WTC11 (cell line): ENCODE measurements around the gene FER. TPM values are rescaled to one million over a fixed set of nuclear protein-coding genes. Genes with fewer than 3 reads are reported as not detected.

Source experiments
- ATAC-seq: fragments of 200-7000 bp; cut with Tn5 transposase; 2 replicates; pipeline ENCODE4 v1.10.0; 2021; ENCODE audit warnings: mild to moderate bottlenecking, moderate library complexity
- CTCF ChIA-PET: fragments of 300-600 bp; sonication (Branson Sonifier 250); formaldehyde crosslinking; loops from one replicate; lab custom pipeline; 2021; ENCODE audit warnings: antibody characterized with exemption; lab: Charles Lee
- POLR2A ChIA-PET: fragments of 350-600 bp; sonication (Branson Sonifier 250); formaldehyde crosslinking; loops from one replicate; lab custom pipeline; 2021; ENCODE audit warnings: antibody characterized with exemption; lab: Charles Lee
- DNase-seq: peaks from one replicate; pipeline ENCODE4 v3.0.0; 2021; ENCODE audit warnings: low spot score
- H3K27ac Mint-ChIP-seq: 2 replicates; pipeline ENCODE4 v1.8.0; 2021; ENCODE audit warnings: mixed read lengths
- H3K27me3 Mint-ChIP-seq: 2 replicates; pipeline ENCODE4 v1.8.0; 2021; ENCODE audit warnings: low read depth, mild to moderate bottlenecking, moderate library complexity, mixed read lengths
- H3K36me3 Mint-ChIP-seq: 2 replicates; pipeline ENCODE4 v1.8.0; 2021; ENCODE audit warnings: mixed read lengths
- H3K4me1 Mint-ChIP-seq: 2 replicates; pipeline ENCODE4 v1.8.0; 2022; ENCODE audit warnings: mixed read lengths
- H3K4me3 Mint-ChIP-seq: 2 replicates; pipeline ENCODE4 v1.8.0; 2021; ENCODE audit warnings: mild to moderate bottlenecking, moderate library complexity, mixed read lengths
- H3K9me3 Mint-ChIP-seq: 2 replicates; pipeline ENCODE4 v1.8.0; 2021; ENCODE audit warnings: mixed read lengths
- CBFB ChIP-seq: sonication (generic); formaldehyde crosslinking; IDR thresholded peaks from 2 replicates; pipeline ENCODE4 v1.8.1; 2022; ENCODE audit warnings: mild to moderate bottlenecking, low read depth, missing genetic modification reagents
- EMX1 ChIP-seq: fragments of 250-450 bp; sonication (Bioruptor Pico); IDR thresholded peaks from 2 replicates; pipeline ENCODE4 v1.8.0; 2021; ENCODE audit warnings: mild to moderate bottlenecking
- ESRRA ChIP-seq: sonication (generic); formaldehyde crosslinking; IDR thresholded peaks from 2 replicates; pipeline ENCODE4 v1.8.1; 2022; ENCODE audit warnings: mild to moderate bottlenecking, missing genetic modification reagents, borderline replicate concordance
- FOXK1 ChIP-seq: sonication (generic); formaldehyde crosslinking; IDR thresholded peaks from 2 replicates; pipeline ENCODE4 v1.8.0; 2022; ENCODE audit warnings: mild to moderate bottlenecking, moderate library complexity, missing genetic modification reagents
- GRHL2 ChIP-seq: fragments of 250-450 bp; sonication (Bioruptor Pico); IDR thresholded peaks from 2 replicates; pipeline ENCODE4 v1.8.0; 2022; ENCODE audit warnings: mild to moderate bottlenecking, moderate library complexity; ENCODE audit not compliant: insufficient replicate concordance, severe bottlenecking
- IRF2 ChIP-seq: sonication (generic); formaldehyde crosslinking; IDR thresholded peaks from 2 replicates; pipeline ENCODE4 v1.8.0; 2022; ENCODE audit warnings: low read depth, missing genetic modification reagents, borderline replicate concordance
- MXD4 ChIP-seq: fragments of 250-450 bp; sonication (Bioruptor Pico); IDR thresholded peaks from 2 replicates; pipeline ENCODE4 v1.8.0; 2021; ENCODE audit warnings: mild to moderate bottlenecking, moderate library complexity, borderline replicate concordance
- NFYB ChIP-seq: sonication (generic); formaldehyde crosslinking; conservative IDR thresholded peaks from 2 replicates; pipeline ENCODE4 v1.8.0; 2022; ENCODE audit warnings: low read depth, missing genetic modification reagents
- NR1H2 ChIP-seq: sonication (generic); formaldehyde crosslinking; IDR thresholded peaks from 2 replicates; pipeline ENCODE4 v1.9.0; 2021; ENCODE audit warnings: mild to moderate bottlenecking, moderate library complexity, missing genetic modification reagents
- PRDM15 ChIP-seq: sonication (generic); formaldehyde crosslinking; IDR thresholded peaks from 2 replicates; pipeline ENCODE4 v1.8.0; 2022; ENCODE audit warnings: missing genetic modification reagents
- RELA ChIP-seq: sonication (generic); formaldehyde crosslinking; IDR thresholded peaks from 2 replicates; pipeline ENCODE4 v1.8.1; 2022; ENCODE audit warnings: missing genetic modification reagents, mild to moderate bottlenecking, borderline replicate concordance
- SMAD3 ChIP-seq: sonication (generic); formaldehyde crosslinking; IDR thresholded peaks from 2 replicates; pipeline ENCODE4 v1.8.0; 2022; ENCODE audit warnings: missing genetic modification reagents, mild to moderate bottlenecking, borderline replicate concordance
- TEAD1 ChIP-seq: sonication (generic); formaldehyde crosslinking; IDR thresholded peaks from 2 replicates; pipeline ENCODE4 v1.8.0; 2022; ENCODE audit warnings: mild to moderate bottlenecking, missing genetic modification reagents
- TEAD4 ChIP-seq: sonication (generic); formaldehyde crosslinking; IDR thresholded peaks from 2 replicates; pipeline ENCODE4 v1.8.0; 2022; ENCODE audit warnings: mild to moderate bottlenecking, missing genetic modification reagents
- ZBTB21 ChIP-seq: sonication (generic); formaldehyde crosslinking; IDR thresholded peaks from 2 replicates; pipeline ENCODE4 v1.8.1; 2023; ENCODE audit warnings: mild to moderate bottlenecking, missing genetic modification reagents, borderline replicate concordance
- ZNF263 ChIP-seq: sonication (generic); formaldehyde crosslinking; IDR thresholded peaks from 2 replicates; pipeline ENCODE4 v1.8.1; 2022; ENCODE audit warnings: low read depth, mild to moderate bottlenecking, moderate library complexity, missing genetic modification reagents
- ZNF317 ChIP-seq: sonication (generic); formaldehyde crosslinking; IDR thresholded peaks from 2 replicates; pipeline ENCODE4 v1.8.1; 2023; ENCODE audit warnings: low read depth, mild to moderate bottlenecking, moderate library complexity, missing genetic modification reagents, borderline replicate concordance
- total RNA-seq: library from RNA; stranded (reverse); gene quantifications from 3 replicates; pipeline ENCODE4 v1.2.3, GENCODE V29; 2021
- TF ChIP-seq, protein P1 (sequence below): sonication (generic); formaldehyde crosslinking; conservative IDR thresholded peaks from 2 replicates; pipeline ENCODE4 v1.8.1; 2022; ENCODE audit warnings: mild to moderate bottlenecking, missing genetic modification reagents
- TF ChIP-seq, protein P2 (sequence below): sonication (generic); formaldehyde crosslinking; IDR thresholded peaks from 2 replicates; pipeline ENCODE4 v1.8.1; 2023; ENCODE audit warnings: mild to moderate bottlenecking, missing genetic modification reagents
- TF ChIP-seq, protein P3 (sequence below): fragments of 250-450 bp; sonication (Bioruptor Pico); IDR thresholded peaks from 2 replicates; pipeline ENCODE4 v1.9.0; 2021; ENCODE audit warnings: mild to moderate bottlenecking
- TF ChIP-seq, protein P4 (sequence below): sonication (generic); formaldehyde crosslinking; IDR thresholded peaks from 2 replicates; pipeline ENCODE4 v1.8.1; 2022; ENCODE audit warnings: mild to moderate bottlenecking, missing genetic modification reagents, moderate library complexity, borderline replicate concordance

Gene FER
- total RNA-seq, 1 experiment from 2014 or later, result 13.8 TPM

DNA sequence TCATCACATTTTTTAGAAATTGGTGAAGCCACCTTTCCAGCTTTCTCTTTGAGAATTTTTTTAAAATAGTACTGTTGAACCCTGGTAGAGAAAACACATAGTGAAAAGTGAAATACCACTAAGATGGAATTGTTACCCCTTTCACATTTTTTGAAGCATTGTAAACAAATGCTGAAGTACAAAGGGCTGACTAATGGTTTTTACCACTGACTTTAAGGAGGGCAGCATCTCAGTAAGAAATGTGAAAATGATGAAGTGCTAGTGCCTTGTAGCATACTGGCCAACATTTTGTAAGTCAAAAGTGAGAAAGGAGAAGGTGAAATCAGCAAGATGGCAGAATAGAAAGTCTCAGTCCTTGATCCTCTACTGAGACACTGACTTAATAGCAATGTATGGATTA is 341.5 kb downstream of the FER start:
- Mint-ChIP-seq H3K36me3 (no peaks in the 10 kb centered on the region), H3K27me3 (no peaks in the 10 kb centered on the region)
- POLR2A ChIA-PET, result no interaction called here
- TF ChIP-seq ZBTB21 (CRISPR knock-in tag) (no peak), ZNF263 (CRISPR knock-in tag) (no peak), NR1H2 (CRISPR knock-in tag) (no peak)
- TF ChIP-seq, all 79 proteins: peak for 0
- DNase-seq, result no peak
- CTCF ChIA-PET, result no interaction called here
- Mint-ChIP-seq H3K27ac (no peak overlapping the region), H3K9me3 (no peaks in the 10 kb centered on the region), H3K4me3 (no peak overlapping the region), H3K4me1 (peaks cover 9% of the 10 kb centered on the region)
- no peak for ATAC-seq

GRCh38 chr5:109099081-109099480 is 351.4 kb downstream of the FER start:
- Mint-ChIP-seq H3K4me1 (no peaks in the 10 kb centered on the region), H3K9me3 (no peaks in the 10 kb centered on the region), H3K36me3 (no peaks in the 10 kb centered on the region), H3K27ac (no peak overlapping the region), H3K4me3 (no peak overlapping the region), H3K27me3 (no peaks in the 10 kb centered on the region)
- ChIA-PET CTCF (interaction anchor here (1.0 kb wide), 1 partner anchor 457 kb away, joined by 3 read pairs; no protein-coding TSS in a partner anchor), POLR2A (no interaction called here)
- ATAC-seq (no peak), DNase-seq (no peak)
- TF ChIP-seq, protein P1, sequence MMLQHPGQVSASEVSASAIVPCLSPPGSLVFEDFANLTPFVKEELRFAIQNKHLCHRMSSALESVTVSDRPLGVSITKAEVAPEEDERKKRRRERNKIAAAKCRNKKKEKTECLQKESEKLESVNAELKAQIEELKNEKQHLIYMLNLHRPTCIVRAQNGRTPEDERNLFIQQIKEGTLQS (CRISPR knock-in tag), result no peak
- TF ChIP-seq ZNF317 (CRISPR knock-in tag) (no peak), TEAD1 (CRISPR knock-in tag) (no peak), GRHL2 (CRISPR knock-in tag) (no peak), NFYB (CRISPR knock-in tag) (no peak), MXD4 (CRISPR knock-in tag) (no peak), PRDM15 (no peak), EMX1 (CRISPR knock-in tag) (no peak), FOXK1 (CRISPR knock-in tag) (no peak), RELA (no peak), IRF2 (CRISPR knock-in tag) (no peak), SMAD3 (CRISPR knock-in tag) (no peak), ESRRA (no peak), CBFB (CRISPR knock-in tag) (no peak), TEAD4 (CRISPR knock-in tag) (no peak)
- TF ChIP-seq, protein P2, sequence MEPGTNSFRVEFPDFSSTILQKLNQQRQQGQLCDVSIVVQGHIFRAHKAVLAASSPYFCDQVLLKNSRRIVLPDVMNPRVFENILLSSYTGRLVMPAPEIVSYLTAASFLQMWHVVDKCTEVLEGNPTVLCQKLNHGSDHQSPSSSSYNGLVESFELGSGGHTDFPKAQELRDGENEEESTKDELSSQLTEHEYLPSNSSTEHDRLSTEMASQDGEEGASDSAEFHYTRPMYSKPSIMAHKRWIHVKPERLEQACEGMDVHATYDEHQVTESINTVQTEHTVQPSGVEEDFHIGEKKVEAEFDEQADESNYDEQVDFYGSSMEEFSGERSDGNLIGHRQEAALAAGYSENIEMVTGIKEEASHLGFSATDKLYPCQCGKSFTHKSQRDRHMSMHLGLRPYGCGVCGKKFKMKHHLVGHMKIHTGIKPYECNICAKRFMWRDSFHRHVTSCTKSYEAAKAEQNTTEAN, result no peak
- TF ChIP-seq, protein P3, sequence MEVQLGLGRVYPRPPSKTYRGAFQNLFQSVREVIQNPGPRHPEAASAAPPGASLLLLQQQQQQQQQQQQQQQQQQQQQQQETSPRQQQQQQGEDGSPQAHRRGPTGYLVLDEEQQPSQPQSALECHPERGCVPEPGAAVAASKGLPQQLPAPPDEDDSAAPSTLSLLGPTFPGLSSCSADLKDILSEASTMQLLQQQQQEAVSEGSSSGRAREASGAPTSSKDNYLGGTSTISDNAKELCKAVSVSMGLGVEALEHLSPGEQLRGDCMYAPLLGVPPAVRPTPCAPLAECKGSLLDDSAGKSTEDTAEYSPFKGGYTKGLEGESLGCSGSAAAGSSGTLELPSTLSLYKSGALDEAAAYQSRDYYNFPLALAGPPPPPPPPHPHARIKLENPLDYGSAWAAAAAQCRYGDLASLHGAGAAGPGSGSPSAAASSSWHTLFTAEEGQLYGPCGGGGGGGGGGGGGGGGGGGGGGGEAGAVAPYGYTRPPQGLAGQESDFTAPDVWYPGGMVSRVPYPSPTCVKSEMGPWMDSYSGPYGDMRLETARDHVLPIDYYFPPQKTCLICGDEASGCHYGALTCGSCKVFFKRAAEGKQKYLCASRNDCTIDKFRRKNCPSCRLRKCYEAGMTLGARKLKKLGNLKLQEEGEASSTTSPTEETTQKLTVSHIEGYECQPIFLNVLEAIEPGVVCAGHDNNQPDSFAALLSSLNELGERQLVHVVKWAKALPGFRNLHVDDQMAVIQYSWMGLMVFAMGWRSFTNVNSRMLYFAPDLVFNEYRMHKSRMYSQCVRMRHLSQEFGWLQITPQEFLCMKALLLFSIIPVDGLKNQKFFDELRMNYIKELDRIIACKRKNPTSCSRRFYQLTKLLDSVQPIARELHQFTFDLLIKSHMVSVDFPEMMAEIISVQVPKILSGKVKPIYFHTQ (CRISPR knock-in tag), result no peak
- TF ChIP-seq, protein P4, sequence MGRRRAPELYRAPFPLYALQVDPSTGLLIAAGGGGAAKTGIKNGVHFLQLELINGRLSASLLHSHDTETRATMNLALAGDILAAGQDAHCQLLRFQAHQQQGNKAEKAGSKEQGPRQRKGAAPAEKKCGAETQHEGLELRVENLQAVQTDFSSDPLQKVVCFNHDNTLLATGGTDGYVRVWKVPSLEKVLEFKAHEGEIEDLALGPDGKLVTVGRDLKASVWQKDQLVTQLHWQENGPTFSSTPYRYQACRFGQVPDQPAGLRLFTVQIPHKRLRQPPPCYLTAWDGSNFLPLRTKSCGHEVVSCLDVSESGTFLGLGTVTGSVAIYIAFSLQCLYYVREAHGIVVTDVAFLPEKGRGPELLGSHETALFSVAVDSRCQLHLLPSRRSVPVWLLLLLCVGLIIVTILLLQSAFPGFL, result no peak
